ENCODE data around the gene NKAIN2.

- TF ChIP-seq CSDC2 (CRISPR knock-in tag; IDR thresholded peaks at IDR 0.05) (no peak), RARB (CRISPR knock-in tag; IDR thresholded peaks at IDR 0.05) (no peak), ARNTL (CRISPR knock-in tag; IDR thresholded peaks at IDR 0.05; ENCODE audit: borderline replicate concordance, low read depth) (no peak)
Observed at GRCh38 chr6:124467366-124467765, 663.7 kb downstream of the NKAIN2 start.
